HG02840 (cell line): ENCODE results near the gene CDH1.
A peak's percentile ranks its signal among the peaks of the same experiment; 100 is the strongest.
"Not testable (repeated sequence)": the region's sequence is repeated elsewhere in the genome, so short reads cannot be mapped to it uniquely, and the experiment has no call there.

Source experiments
- ATAC-seq: cut with Tn5 transposase; IDR thresholded peaks from one replicate; pipeline ENCODE4 v1.9.1; 2021; ENCODE audit warnings: mild to moderate bottlenecking, moderate library complexity, moderate number of reproducible peaks; ENCODE audit not compliant: unreplicated experiment, low FRiP score

CDH1 gene

GRCh38 chr16:68737046-68737729 is at the start of gene CDH1:
TSS of gene CDH1 (plus strand) at chr16:68737292. CDS start at chr16:68737416, 124 bp downstream.
- ATAC-seq, result no peak

- ATAC-seq, result no peak
These were observed 47.2 kb upstream of the CDH1 start for GRCh38 chr16:68689921-68690320.

- no peak for ATAC-seq
These were observed 41.5 kb upstream of the CDH1 start for GRCh38 chr16:68695575-68695974.

- no peak for ATAC-seq
These were observed 40.6 kb upstream of the CDH1 start for GRCh38 chr16:68696514-68696913.

GRCh38 chr16:68698091-68698490 is 39.0 kb upstream of the CDH1 start:
- no peak for ATAC-seq

GRCh38 chr16:68700120-68700519 is 37.0 kb upstream of the CDH1 start:
- no peak for ATAC-seq

- ATAC-seq, result no peak
These were observed 36.3 kb upstream of the CDH1 start for GRCh38 chr16:68700831-68701230.

- no peak for ATAC-seq
These were observed 32.7 kb upstream of the CDH1 start for GRCh38 chr16:68704232-68704867.

GRCh38 chr16:68707340-68708152 is 29.5 kb upstream of the CDH1 start:
- ATAC-seq, result no peak

- ATAC-seq, result no peak
These were observed 26.9 kb upstream of the CDH1 start for GRCh38 chr16:68710211-68710610.

GRCh38 chr16:68711421-68712139 is 25.5 kb upstream of the CDH1 start:
- no peak for ATAC-seq

- no peak for ATAC-seq
These were observed 23.7 kb upstream of the CDH1 start for GRCh38 chr16:68713361-68713760.

- ATAC-seq, result no peak
These were observed 21.6 kb upstream of the CDH1 start for GRCh38 chr16:68715471-68715870.

- ATAC-seq, result not testable (repeated sequence)
These were observed 20.6 kb upstream of the CDH1 start for GRCh38 chr16:68716516-68716915.

GRCh38 chr16:68717684-68718083 is 19.4 kb upstream of the CDH1 start:
- no peak for ATAC-seq

- no peak for ATAC-seq
These were observed 18.5 kb upstream of the CDH1 start for GRCh38 chr16:68718590-68718989.

GRCh38 chr16:68719993-68720489 is 17.1 kb upstream of the CDH1 start:
- peak; percentile 64 for ATAC-seq

GRCh38 chr16:68722119-68723024 is 14.7 kb upstream of the CDH1 start:
- no peak for ATAC-seq

- no peak for ATAC-seq
These were observed 12.3 kb upstream of the CDH1 start for GRCh38 chr16:68724797-68725196.

- ATAC-seq, result no peak
These were observed 8.6 kb upstream of the CDH1 start for GRCh38 chr16:68728523-68728922.
